Panc1 (cell line): ENCODE data around the gene CASP3. TPM values are rescaled to one million over a fixed set of nuclear protein-coding genes. Genes with fewer than 3 reads are reported as not detected.

Experiments used
- ATAC-seq: fragments of 200-7000 bp; cut with Tn5 transposase; 2 replicates; pipeline ENCODE4 v1.9.1; 2020; ENCODE audit warnings: mild to moderate bottlenecking, moderate library complexity
- BruUV-seq: library from RNA; stranded (reverse); fragments of 400-500 nt; replicated peaks from 2 replicates; lab custom pipeline; 2021; lab: Mats Ljungman, UMichigan
- CTCF ChIA-PET: fragments of 300-600 bp; sonication (Branson Sonifier 250); formaldehyde crosslinking; loops from one replicate; lab custom pipeline; 2022; ENCODE audit warnings: antibody characterized with exemption; lab: Charles Lee
- POLR2A ChIA-PET: fragments of 300-600 bp; sonication (Branson Sonifier 250); formaldehyde crosslinking; loops from one replicate; lab custom pipeline; 2022; ENCODE audit warnings: antibody characterized with exemption; lab: Charles Lee
- DNase-seq: peaks from one replicate; pipeline ENCODE4 v3.0.0-alpha.2; 2010; ENCODE audit warnings: low read depth, low spot score
- H3K27ac ChIP-seq: 2 replicates; pipeline ENCODE4 v1.5.1; 2011; ENCODE audit warnings: mild to moderate bottlenecking, low read length, inconsistent platforms
- H3K27me3 ChIP-seq: fragments of 200-500 bp; sonication (Bioruptor generic); 2 replicates; pipeline ENCODE4 v1.6.0; 2014; ENCODE audit warnings: low read length, inconsistent platforms; ENCODE audit not compliant: control insufficient read depth, insufficient read depth
- H3K36me3 ChIP-seq: fragments of 200-500 bp; sonication (Bioruptor generic); 2 replicates; pipeline ENCODE4 v1.5.1; 2014; ENCODE audit warnings: inconsistent platforms, mild to moderate bottlenecking, low read length, moderate library complexity; ENCODE audit not compliant: control insufficient read depth, insufficient read depth
- H3K4me1 ChIP-seq: 2 replicates; pipeline ENCODE4 v1.5.1; 2011; ENCODE audit warnings: inconsistent platforms, mild to moderate bottlenecking, low read length, moderate library complexity; ENCODE audit not compliant: control insufficient read depth, insufficient read depth
- H3K4me3 ChIP-seq, 2 experiments: 2 replicates each; pipeline ENCODE4 v1.5.1; 2011 to 2012; ENCODE audit warnings: low read depth in 2 of 2, low read length in 2 of 2, mild to moderate bottlenecking in 2 of 2, inconsistent platforms in 1 of 2, moderate library complexity in 1 of 2
- H3K9me3 ChIP-seq: fragments of 200-500 bp; sonication (Bioruptor generic); 2 replicates; pipeline ENCODE4 v1.5.1; 2014; ENCODE audit warnings: low read depth, mild to moderate bottlenecking, inconsistent platforms, low read length, moderate library complexity; ENCODE audit not compliant: control insufficient read depth, insufficient read depth
- POLR2AphosphoS5 ChIP-seq: IDR thresholded peaks from 2 replicates; pipeline ENCODE4 v1.6.1; 2012; ENCODE audit warnings: mild to moderate bottlenecking, low read depth, low read length, moderate library complexity
- REST ChIP-seq, 2 experiments: IDR thresholded peaks; 2 replicates each; pipeline ENCODE4 v1.6.1; 2011 to 2012; ENCODE audit warnings: low read depth in 2 of 2, control low read depth in 1 of 2, low read length in 1 of 2, mild to moderate bottlenecking in 1 of 2, moderate library complexity in 1 of 2; ENCODE audit not compliant: insufficient read depth in 1 of 2
- SIN3A ChIP-seq: IDR thresholded peaks from 2 replicates; pipeline ENCODE4 v1.6.1; 2012; ENCODE audit warnings: low read depth, mild to moderate bottlenecking, low read length, moderate library complexity, borderline replicate concordance; ENCODE audit not compliant: insufficient read depth
- TCF7L2 ChIP-seq: IDR thresholded peaks from 2 replicates; pipeline ENCODE4 v1.6.1; 2011; ENCODE audit warnings: mild to moderate bottlenecking, low read depth, low read length, inconsistent platforms
- in situ Hi-C: cut with HindIII; loops from 2 replicates; pipeline ENCODE4 v1.10.0; 2016; ENCODE audit warnings: low sequenced_read_pairs, low pct_unique_long_range_greater_than_20kb
- intact Hi-C: fragments of 100-400 bp; cut with micrococcal nuclease; formaldehyde crosslinking; loops from one replicate; pipeline ENCODE4 v1.10.0; 2022; ENCODE audit not compliant: unreplicated experiment
- total RNA-seq: library from RNA; stranded (reverse); gene quantifications from one replicate; pipeline ENCODE4 v1.2.1, GENCODE V29; 2021; ENCODE audit not compliant: unreplicated experiment
- TF ChIP-seq, protein P1 (sequence below): fragments of 450-650 bp; IDR thresholded peaks from 2 replicates; pipeline ENCODE4 v1.5.1; 2017; ENCODE audit warnings: mild to moderate bottlenecking

The CASP3 gene
- total RNA-seq, 1 experiment from 2014 or later: 24.3 TPM

DNA sequence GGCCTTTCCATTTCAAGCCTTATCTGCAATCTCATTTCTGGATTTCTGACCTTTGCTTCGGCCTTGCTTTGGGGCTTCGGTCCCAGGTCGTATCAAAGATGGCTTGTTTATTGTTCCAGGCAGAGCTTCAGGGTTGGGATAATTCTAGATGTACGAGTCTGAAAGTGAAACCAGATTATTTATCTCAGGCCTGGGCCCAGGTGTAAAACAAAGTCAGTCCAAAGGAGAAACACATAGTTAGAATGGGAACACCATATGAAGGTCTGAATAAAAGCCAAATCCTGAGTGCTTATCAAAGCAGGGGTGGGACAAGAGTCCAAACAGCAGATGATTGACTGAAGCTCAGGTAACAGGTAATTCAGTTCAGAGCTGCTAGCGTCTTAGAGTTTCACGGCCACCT lies 17.4 kb upstream of the CASP3 start:
- H3K9me3 ChIP-seq: no peaks in the 10 kb centered on the region
- TF ChIP-seq POLR2AphosphoS5 (no peak), SIN3A (no peak), REST (IDR thresholded peaks at IDR 0.05; ENCODE audit: insufficient read depth in 1 of 2, low read depth in 2 of 2, low read length in 1 of 2) (no peak), TCF7L2 (no peak)
- BruUV-seq: no TSS peak
- H3K4me1 ChIP-seq: no peaks in the 10 kb centered on the region
- in situ Hi-C loops (no loop called here), intact Hi-C loops (no loop called here)
- no peaks in the 10 kb centered on the region for H3K27me3 ChIP-seq
- H3K4me3 ChIP-seq: no peak overlapping the region
- H3K36me3 ChIP-seq: no peaks in the 10 kb centered on the region; the same call in 1 of the 2 replicates
- CTCF ChIA-PET: no interaction called here
- DNase-seq (no peak), ATAC-seq (no peak)
- POLR2A ChIA-PET: no interaction called here
- no peak overlapping the region for H3K27ac ChIP-seq

- ATAC-seq: no peak
- Histone ChIP-seq H3K27ac (no peak overlapping the region), H3K4me1 (no peaks in the 10 kb centered on the region), H3K36me3 (peaks cover 4% of the 10 kb centered on the region; the same call in 1 of the 2 replicates), H3K27me3 (no peaks in the 10 kb centered on the region), H3K9me3 (no peaks in the 10 kb centered on the region), H3K4me3 (no peak overlapping the region)
- DNase-seq: no peak
- no TSS peak for BruUV-seq
- ChIA-PET POLR2A (interaction anchor here (0.9 kb wide), 1 partner anchor 399 kb away, joined by 3 read pairs; no protein-coding TSS in a partner anchor), CTCF (no interaction called here)
- TF ChIP-seq TCF7L2 (no peak), SIN3A (no peak), POLR2AphosphoS5 (no peak), REST (IDR thresholded peaks at IDR 0.05; ENCODE audit: insufficient read depth in 1 of 2, low read depth in 2 of 2, low read length in 1 of 2) (no peak)
- TF ChIP-seq, protein P1, sequence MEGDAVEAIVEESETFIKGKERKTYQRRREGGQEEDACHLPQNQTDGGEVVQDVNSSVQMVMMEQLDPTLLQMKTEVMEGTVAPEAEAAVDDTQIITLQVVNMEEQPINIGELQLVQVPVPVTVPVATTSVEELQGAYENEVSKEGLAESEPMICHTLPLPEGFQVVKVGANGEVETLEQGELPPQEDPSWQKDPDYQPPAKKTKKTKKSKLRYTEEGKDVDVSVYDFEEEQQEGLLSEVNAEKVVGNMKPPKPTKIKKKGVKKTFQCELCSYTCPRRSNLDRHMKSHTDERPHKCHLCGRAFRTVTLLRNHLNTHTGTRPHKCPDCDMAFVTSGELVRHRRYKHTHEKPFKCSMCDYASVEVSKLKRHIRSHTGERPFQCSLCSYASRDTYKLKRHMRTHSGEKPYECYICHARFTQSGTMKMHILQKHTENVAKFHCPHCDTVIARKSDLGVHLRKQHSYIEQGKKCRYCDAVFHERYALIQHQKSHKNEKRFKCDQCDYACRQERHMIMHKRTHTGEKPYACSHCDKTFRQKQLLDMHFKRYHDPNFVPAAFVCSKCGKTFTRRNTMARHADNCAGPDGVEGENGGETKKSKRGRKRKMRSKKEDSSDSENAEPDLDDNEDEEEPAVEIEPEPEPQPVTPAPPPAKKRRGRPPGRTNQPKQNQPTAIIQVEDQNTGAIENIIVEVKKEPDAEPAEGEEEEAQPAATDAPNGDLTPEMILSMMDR: no peak
- in situ Hi-C loops (no loop called here), intact Hi-C loops (no loop called here)
Measured at GRCh38 chr4:184664445-184665210, 15.4 kb upstream of the CASP3 start.
